Measurements from ENCODE around the gene CDKAL1.

Gene CDKAL1

DNA sequence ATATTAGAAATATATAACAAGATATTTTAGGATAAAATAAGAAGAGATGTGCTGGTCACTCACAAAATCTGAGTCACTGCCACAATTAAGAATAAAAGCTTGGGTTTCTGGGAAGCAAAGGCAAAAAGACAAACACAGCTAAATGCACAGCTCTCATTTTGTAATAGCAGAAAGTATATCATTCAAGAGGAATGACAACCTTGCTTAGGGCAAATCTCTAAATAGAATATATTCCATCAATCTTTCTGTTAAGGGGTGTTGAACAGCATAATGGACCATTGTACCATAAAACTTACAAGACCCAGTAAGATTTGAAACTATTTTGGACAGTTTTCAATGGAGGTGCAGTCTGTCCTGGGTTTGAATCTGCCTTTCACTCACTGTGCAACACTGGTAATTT, 594.3 kb downstream of the CDKAL1 start:
- DNase-seq, result no peak

DNA sequence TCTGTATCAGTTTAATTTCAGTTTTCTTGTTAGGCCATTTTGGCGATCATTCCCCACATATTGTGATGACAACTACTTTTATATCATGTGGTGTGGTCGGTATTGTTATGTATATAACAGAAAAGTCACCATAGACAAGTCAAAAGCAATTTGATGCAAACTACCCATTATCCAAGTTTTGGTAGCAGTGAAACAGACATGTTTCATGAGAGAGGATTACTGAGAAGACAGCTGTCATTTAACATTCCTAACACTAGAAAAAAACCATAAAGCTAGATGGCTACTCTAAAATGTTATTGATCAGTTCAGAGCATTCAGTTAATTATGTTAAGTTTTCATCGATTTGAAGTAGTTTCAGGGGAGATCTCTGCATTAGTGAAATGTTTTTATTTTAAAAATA, 597.1 kb downstream of the CDKAL1 start:
- DNase-seq, result no peak

DNA sequence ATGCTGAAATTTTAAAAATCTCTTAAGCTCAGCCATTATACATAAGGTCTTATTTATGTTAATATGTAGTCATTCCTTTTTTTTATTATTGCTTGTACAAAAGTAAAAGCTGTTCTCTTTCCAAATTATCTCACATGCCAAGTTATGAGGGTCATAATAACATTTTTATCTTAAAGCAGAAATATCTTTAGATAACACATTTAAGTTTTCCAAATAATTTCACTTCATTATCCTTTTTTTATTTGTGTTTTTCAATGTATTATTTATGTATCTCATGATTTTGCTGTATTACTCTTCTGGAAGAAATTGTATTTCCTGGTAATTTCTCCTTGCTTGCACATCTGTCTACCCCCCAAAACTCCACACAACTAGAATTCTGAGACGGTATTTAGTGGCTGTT, 598.2 kb downstream of the CDKAL1 start:
- no peak for DNase-seq

DNA sequence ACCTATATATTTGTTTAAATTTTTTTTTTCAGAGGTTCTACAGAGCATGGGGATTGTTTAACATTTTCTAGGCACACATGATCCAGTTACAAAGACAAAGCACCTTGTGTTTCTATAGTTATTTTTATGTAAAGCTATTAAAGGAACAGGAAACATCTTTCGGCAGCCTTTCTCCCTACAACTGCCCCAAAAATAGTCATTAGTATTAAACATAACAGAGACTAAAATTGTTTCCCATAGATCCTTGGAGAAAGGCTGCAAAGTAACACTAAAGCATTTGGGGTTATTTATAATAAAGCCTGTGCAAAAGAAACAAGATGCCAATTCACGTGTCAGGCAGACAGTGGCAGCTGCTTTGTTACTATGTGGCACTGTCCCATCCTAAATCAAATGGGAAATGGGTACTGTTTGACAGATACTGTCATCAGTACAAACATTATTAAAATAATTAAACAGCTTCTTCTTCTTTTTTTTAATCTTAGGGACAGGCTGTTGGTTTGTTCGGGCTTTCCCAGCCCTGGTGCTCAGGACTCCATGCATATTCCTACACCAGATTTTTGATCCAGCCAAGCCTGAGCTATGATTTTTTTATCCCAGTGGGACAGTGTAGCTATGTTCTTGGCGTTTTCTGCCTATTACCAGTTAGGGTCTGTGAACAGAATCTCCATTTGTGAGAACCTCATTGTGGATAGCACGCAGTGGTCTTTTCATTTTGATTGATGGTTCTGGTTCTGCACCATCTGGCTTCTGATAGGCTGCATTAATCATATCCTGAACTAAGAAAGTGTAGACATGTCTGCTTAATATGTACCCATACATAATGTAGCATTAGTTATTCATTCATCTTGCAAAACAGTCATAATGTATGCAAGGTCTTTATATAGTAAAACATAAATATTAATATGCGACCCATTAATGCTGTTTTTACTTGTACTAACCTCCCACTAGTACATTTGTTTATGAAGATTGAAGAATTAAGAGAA, 598.9 kb downstream of the CDKAL1 start:
- DNase-seq, result no peak

DNA sequence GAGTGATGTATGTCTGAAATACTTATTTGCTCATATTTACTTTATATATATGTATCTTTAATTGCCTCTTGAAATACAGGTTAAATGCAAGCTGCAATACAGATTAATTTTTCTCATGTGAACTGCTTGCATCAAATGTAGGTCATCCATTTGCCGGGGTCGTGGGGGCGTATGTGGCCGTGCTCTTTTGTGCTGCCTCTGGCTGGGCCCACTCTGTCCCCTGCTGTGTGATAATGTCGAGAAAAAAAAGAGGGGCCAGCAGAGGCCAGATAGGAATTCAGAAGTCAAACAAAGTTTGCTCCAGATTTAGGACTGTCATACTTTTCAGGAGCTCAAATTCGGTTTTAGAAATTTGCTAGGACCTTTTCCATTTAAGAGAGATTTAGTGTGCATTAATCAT, 599.6 kb downstream of the CDKAL1 start:
- DNase-seq, result no peak

DNA sequence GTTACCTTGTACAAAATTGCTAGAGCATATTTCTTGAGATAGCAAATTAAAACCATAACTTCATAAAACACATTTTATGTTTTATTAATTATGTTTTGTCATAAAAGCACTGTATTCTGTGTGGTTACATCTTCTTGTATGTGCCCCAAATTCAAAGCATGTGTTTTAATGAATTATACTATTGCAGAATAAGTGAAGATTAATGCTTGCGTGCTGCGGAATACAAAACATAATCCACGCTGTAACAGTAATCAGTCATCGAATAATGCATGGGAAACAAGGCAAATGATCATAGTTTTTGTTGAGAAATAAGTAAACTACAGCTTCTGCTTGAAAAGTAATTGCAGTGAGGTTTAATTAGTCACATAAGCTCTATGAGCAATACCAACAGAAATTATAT, 600.1 kb downstream of the CDKAL1 start:
- DNase-seq, result no peak

DNA sequence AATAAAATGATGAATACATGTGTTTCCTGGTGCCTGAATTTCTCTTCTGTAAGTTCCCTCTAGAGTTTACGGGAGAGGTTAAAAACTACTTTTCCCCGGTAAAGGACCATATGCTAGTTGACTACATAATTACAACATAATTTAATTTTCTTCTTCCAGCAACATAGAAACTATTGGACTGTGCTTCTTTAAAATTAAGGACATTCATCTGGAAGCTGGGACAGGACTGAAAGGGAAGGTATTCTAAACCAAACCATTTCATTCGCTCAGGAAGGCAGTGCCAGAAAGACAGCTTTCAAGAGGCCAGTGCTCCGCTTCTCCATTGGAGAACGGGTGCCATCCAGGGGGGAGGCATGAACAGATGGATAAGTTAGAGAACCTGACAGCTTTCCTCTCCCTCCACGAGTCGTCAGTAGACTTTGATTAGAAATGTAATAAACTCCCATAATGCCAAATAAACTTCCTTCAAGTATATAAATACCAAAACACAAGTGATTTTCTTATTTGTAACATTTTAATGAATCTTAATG, 601.3 kb downstream of the CDKAL1 start:
- no peak for DNase-seq

DNA sequence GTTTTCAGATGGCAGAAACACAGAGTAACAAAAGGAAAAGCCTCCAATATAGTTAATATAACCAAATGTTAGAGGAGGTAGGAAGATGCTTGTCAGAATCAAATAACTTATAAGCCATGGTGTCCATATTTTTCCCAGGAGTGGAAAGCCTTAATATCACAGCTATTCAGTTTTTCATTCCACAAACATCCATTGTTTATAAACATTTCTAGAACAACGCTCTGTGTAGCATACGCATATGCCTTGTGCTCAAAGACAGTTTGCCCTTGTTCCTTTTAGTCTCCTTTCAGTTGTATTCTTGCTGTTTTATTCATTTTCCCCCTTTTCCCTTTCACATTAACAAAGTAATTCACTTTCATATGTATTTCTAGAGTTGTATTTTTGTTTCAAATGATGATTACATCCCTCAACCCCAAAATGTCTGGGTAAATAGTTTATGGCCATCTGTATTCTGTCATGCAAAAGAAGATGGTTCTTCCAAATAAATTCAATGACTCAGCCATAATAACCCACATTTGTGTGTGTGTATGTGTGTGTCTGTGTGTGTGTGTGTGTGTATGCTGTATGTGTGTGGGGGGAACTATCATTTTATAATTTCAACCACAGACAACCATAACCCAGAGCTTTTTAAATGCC, 603.6 kb downstream of the CDKAL1 start:
- DNase-seq, result no peak

DNA sequence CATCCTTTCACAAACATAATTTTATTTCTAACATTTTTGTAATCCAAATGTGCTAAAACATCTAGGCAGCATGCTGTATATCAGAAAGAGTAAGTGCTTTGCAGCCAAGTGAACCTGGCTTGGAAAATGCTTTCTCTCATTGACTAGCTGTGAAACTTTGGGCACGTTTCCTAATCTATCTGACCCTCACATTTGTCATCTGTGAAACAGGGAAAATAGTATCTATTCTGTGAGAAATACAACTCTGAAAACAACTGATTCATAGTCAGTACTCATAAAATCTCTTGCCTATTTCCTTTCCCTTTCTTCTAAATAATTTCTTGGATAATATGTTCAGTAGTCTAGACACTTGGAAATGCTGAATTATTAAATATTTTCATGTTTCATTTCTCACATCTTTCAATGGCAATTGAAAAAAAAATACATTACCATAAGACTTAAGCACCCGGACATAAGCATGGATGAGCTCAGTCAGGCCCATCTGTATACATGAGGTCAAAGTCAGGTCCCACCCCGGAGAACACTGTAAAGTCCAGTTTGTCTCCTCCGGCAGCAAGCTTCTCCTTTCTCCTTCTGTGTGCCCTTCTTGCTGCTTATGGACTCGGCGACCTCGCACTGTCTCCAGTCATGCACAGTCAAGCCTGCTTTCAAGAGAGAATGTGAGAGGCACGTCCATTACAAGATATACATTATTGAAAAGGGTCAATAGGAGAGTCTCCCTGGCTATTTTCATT, 604.2 kb downstream of the CDKAL1 start:
- DNase-seq, result no peak

DNA sequence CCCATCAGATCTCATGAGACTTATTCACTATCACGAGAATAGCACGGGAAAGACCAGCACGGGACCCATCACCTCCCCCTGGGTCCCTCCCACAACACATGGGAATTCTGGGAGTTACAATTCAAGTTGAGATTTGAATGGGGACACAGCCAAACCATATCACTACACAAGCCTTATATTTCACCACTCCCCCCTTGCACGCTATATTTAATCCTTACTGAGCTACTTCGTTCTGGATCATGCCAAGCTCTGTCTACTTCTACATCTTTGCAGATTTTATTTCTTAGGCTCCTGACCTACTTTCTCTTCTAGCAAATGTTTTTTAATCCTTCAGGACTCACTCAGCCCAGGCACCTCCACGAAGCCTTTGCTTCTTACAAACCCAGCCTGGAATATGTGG, 606.7 kb downstream of the CDKAL1 start:
- no peak for DNase-seq

DNA sequence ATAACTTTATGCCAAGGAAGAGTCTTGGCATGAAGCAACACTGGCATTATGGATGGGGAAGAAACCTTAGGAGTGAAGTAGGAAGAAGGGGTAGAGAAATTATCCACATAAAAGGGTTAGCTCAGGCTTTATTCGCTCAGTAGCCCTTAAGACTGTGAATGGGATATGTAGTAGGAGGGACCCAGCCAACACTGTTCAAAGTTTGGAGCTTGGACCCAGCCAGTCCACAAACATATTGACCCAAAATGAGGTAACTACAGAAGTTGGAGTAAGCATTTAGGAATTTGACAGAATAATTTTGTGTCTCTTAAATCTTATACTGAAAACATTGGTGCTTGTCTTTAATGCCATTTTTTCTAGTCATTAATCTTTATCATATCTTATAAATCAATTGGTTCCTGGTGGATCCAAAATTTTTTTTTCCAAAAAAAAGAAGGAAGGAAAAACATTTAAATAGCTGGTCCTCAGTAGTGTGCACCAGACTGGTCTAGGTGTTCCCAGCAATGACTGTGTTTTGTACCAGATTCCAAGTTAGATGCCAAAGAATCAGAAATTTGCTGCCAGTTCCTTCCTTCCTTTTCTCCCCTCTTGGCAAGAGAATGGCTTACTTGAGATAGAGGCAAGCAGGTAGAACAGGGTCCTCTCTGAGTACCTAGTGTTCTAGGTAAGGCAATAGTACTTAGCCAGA, 607.5 kb downstream of the CDKAL1 start:
- no peak for DNase-seq

DNA sequence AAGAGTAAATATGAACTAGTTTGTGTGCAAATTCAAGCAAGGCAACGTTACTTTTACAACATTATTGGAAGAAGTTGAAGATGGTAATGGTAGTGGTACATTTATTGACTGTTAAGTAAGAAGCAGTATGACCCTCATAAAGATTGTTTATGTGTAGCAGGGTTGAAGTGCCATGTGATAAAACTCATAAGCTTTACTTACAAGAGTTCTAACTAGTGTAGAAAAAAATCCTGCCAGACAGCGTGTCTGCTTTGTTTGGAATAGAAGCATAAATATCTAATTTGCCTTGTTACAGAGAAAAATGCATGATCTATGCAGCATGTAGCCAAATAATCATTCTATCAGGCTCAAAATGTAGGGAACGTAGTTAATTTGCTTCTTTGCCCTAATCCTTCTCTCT, 608.5 kb downstream of the CDKAL1 start:
- no peak for DNase-seq

DNA sequence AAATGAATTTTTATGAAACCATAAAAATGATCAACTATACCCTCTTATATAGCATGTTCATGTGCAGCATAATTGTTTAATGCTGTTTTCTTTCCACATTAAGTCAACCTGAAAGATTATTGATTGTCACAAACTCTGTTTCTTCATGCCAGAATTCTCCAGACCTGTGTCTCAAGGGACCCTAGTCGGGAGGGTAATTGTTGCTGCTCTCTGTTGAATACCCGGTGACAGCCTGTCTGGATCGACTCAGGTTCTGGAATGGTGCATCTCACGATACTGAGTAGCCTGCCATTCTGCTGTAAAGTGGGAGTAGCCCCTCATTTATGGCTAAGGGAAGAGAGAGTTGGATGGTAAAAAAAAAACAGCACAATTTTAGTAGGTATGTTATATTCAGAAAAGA, 609.4 kb downstream of the CDKAL1 start:
- no peak for DNase-seq

DNA sequence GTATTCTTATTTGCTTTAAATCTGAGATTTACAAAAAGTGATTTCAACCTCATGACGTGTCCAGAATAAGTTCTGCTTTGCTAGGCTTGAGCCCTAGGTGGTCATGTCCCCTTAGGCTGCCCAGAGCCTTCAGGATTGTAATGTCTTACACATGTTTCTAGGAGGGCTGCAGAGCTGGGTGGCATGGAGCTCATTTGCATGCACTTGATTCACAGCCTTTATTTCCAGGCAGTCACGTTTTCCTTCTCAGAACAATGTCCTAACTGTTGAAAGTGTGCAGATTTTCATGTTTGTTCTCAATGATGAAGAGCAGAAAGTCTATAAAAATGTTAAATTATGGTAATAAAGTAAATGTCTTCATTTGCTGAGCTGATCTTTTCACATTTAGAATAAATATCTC, 610.7 kb downstream of the CDKAL1 start:
- DNase-seq, result no peak

DNA sequence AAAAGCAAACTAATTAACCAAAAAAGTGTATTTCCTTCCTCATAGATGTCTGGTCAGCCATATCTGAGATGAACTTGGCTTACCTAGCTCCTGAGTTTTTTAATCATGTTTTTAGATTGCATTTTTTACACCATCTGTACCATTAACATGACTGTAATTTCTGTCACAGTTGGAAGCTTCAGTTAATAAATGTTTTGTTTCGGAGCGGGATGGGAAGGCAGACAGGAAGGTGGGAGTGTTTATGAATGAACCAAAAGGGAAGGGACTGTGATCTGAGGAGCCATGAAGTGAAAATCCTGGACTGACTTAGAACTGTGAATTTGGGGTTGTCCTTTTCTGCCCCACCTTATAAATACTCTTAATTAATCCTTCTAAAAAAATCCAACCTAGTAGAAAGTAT, 613.7 kb downstream of the CDKAL1 start:
- DNase-seq, result no peak

DNA sequence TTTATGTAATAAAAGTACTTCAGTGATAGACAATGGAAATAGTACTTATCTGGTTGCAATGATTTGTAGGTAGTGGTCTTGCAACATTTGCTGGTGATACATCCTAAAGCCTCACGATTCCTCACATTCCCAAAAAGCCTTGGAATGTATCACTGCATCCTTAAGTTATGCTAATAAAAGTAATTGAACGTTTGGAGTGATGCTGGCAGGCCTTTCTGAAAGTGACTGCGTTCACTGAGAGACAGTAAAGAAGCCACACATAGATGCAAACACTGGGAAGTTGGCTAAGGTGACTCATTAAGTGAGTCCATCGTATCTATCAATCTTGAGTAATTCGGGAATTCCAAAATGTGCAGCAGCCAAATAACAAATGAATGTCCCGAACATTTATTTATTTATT, 615.2 kb downstream of the CDKAL1 start:
- DNase-seq, result no peak

DNA sequence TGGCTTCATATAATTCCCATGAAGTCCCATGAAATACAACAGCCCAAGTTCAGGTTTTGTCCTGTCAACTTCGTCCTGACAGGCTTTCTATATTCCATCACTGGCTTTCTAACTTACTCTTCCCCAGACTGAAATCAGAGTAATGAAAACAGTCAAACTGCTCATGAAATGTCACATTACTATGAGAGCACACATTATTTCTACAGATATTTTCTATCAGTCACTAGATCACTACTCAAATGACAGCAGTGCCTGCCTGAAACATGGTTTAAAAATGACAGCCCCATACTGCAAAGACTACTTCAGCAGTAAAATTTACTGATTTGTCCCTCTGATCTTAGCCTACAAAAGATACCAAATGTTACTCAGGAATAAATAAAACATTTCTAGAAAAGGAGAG, 616.4 kb downstream of the CDKAL1 start:
- no peak for DNase-seq

DNA sequence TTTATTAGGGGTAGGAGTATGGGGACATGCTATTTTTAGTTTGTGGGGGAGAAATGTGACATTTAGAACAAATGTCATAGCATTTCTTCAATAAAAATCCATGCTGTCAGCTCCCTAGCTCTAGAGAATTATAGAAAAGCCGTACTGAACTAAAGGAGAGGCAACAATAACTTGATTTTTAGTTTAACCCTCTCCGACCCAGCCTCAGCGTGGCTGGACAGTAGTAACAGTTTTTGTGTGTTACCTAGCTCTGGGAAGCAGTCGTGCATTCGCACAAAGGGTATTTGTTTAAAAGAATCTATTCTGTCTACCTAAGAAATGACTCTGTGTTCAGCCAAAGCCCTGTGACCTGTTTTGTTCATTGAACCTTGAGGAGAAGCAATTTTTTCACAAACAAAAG, 616.9 kb downstream of the CDKAL1 start:
- DNase-seq, result no peak

DNA sequence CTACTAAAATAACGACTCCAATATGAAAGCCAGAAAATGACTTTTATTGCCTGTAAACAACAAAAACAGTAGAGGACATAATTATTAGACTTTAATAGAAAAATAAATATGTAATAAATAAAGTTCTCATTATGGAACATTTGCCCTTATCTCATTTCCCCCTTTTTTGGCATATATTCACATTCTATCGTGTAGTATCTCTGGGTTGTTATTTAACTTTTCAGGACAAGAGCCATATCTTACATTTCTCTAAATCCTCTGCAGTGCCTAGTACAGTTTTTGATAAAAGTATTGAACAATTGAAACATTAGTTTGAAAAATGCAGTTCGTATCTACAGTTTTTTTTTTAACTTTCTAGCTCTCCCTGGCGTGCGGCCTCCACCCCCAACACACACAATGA, 617.3 kb downstream of the CDKAL1 start:
- DNase-seq, result no peak

DNA sequence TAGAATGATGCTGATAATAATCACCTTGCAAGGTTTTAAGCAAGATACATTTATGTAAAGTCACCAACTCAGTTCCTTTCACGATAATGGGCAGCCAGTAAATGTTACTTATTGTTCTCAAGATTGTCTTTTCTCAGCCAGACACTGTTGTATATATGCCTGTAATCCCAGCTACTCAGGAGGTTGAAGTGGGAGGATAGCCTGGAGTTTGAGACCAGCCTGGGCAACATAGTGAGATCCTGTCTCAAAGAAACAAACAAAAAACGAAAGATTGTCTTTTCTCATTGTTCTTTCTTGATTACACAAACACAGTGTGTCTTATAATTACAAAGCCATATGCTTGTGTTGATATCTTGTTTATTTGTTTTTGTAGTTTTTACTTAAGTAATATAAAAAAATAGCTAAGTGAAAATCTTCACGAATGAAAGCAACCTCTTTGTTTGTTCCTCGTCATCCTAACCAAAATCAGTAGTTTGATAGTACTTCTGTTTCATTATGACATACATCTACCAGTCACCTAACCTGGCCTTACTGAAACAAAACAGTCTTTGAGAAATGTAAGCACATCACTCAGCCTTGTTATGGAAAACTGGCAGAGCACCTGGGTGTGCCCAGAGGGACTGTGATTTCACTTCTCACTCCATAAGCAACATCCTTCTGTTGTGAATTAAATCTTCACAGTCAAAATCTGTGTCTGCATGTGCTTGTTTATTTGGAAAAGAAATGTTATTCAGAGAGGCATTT, 623.1 kb downstream of the CDKAL1 start:
- no peak for DNase-seq

DNA sequence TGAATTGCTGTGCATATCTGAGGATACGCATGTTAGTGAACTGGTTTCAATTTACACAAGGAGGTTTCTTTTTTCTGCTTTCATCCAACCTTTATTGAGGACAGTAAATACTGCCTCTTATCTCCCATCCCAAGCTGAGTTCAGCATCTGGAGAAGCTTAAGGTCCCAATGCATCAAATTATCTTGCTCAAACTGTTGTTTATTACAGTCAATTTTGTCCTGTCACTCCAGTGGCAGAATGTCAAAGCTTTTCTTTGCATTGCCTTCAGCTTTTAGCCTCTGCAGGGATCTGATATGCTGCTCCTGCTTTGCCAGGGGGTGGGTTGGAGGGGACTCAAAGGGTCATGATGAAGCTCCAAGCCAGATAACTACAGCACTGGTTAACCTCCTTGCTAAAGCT, 623.9 kb downstream of the CDKAL1 start:
- DNase-seq, result no peak

DNA sequence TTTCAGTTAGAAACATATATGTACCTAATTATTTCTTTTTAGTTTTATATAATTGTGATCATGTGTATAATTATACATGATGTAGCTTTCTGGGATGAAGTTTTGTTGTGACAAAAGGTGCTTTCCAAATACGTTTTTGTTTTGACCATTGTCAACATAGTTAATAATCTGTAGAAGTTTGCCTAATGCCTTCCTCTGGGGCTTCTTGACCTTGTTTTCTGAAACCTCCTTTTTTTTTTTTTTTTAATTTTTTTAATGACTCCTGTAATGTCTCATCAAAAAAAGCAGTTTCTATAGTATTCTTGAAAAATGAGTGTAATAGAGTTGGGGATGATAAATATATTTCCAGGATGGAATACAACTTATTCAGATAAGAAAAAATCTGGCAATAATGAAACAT, 624.6 kb downstream of the CDKAL1 start:
- DNase-seq, result no peak

All from 8988T (cell line).